ENCODE results near the gene PLD1. TPM values are rescaled to one million over a fixed set of nuclear protein-coding genes. Genes with fewer than 3 reads are reported as not detected.
"Not testable (repeated sequence)": the region's sequence is repeated elsewhere in the genome, so short reads cannot be mapped to it uniquely, and the experiment has no call there.

PLD1 gene
- polyA plus RNA-seq, 2 donors = 26.0 to 31.9 TPM

GRCh38 chr3:171700157-171700556 lies 110.1 kb downstream of the PLD1 start:
- Histone ChIP-seq H3K27ac (ENCODE audit: low read depth in 2 of 2, low read length in 1 of 2) (no peak overlapping the region), H3K9me3 (ENCODE audit: control insufficient read depth in 2 of 2, insufficient read depth in 1 of 2, low read depth in 1 of 2, low read length in 1 of 2) (no peaks in the 10 kb centered on the region), H3K27me3 (ENCODE audit: control insufficient read depth in 1 of 2, insufficient read depth in 2 of 2, low read length in 2 of 2) (no peaks in the 10 kb centered on the region), H3K36me3 (ENCODE audit: control insufficient read depth in 2 of 2, insufficient read depth in 2 of 2, low read length in 1 of 2) (peaks cover 0 to 12% of the 10 kb centered on the region in 2 donors), H3K4me1 (ENCODE audit: control insufficient read depth in 2 of 2, insufficient read depth in 2 of 2, low read length in 1 of 2) (no peaks in the 10 kb centered on the region), H3K4me3 (ENCODE audit: low read depth in 1 of 2, low read length in 2 of 2) (no peak overlapping the region)
- 85 to 89% methylated on average over 2 of the region's 2 CpGs for WGBS, 2 donors

- no peak overlapping the region for H3K27ac ChIP-seq (ENCODE audit: low read depth in 2 of 2, low read length in 1 of 2)
- no peaks in the 10 kb centered on the region for H3K27me3 ChIP-seq (ENCODE audit: control insufficient read depth in 1 of 2, insufficient read depth in 2 of 2, low read length in 2 of 2)
- no peaks in the 10 kb centered on the region for H3K9me3 ChIP-seq (ENCODE audit: control insufficient read depth in 2 of 2, insufficient read depth in 1 of 2, low read depth in 1 of 2, low read length in 1 of 2)
- H3K4me1 ChIP-seq (ENCODE audit: control insufficient read depth in 2 of 2, insufficient read depth in 2 of 2, low read length in 1 of 2) = no peaks in the 10 kb centered on the region
- peaks cover 0 to 9% of the 10 kb centered on the region in 2 donors for H3K36me3 ChIP-seq (ENCODE audit: control insufficient read depth in 2 of 2, insufficient read depth in 2 of 2, low read length in 1 of 2)
- 63 to 72% methylated on average over 5 of the region's 5 CpGs for WGBS, 2 donors
- no peak overlapping the region for H3K4me3 ChIP-seq (ENCODE audit: low read depth in 1 of 2, low read length in 2 of 2)
These were observed 110.7 kb downstream of the PLD1 start for GRCh38 chr3:171699601-171700000.

- 84 to 96% methylated on average over 6 of the region's 6 CpGs for WGBS, 2 donors
- Histone ChIP-seq H3K27ac (ENCODE audit: low read depth in 2 of 2, low read length in 1 of 2) (no peak overlapping the region), H3K9me3 (ENCODE audit: control insufficient read depth in 2 of 2, insufficient read depth in 1 of 2, low read depth in 1 of 2, low read length in 1 of 2) (no peaks in the 10 kb centered on the region), H3K27me3 (ENCODE audit: control insufficient read depth in 1 of 2, insufficient read depth in 2 of 2, low read length in 2 of 2) (no peaks in the 10 kb centered on the region), H3K36me3 (ENCODE audit: control insufficient read depth in 2 of 2, insufficient read depth in 2 of 2, low read length in 1 of 2) (peaks cover 0 to 6% of the 10 kb centered on the region in 2 donors), H3K4me3 (ENCODE audit: low read depth in 1 of 2, low read length in 2 of 2) (no peak overlapping the region), H3K4me1 (ENCODE audit: control insufficient read depth in 2 of 2, insufficient read depth in 2 of 2, low read length in 1 of 2) (no peaks in the 10 kb centered on the region)
These were observed 113.5 kb downstream of the PLD1 start for GRCh38 chr3:171696805-171697204.

- Histone ChIP-seq H3K4me1 (ENCODE audit: control insufficient read depth in 2 of 2, insufficient read depth in 2 of 2, low read length in 1 of 2) (no peaks in the 10 kb centered on the region), H3K9me3 (ENCODE audit: control insufficient read depth in 2 of 2, insufficient read depth in 1 of 2, low read depth in 1 of 2, low read length in 1 of 2) (no peaks in the 10 kb centered on the region), H3K27me3 (ENCODE audit: control insufficient read depth in 1 of 2, insufficient read depth in 2 of 2, low read length in 2 of 2) (no peaks in the 10 kb centered on the region), H3K36me3 (ENCODE audit: control insufficient read depth in 2 of 2, insufficient read depth in 2 of 2, low read length in 1 of 2) (peaks cover 0 to 6% of the 10 kb centered on the region in 2 donors), H3K27ac (ENCODE audit: low read depth in 2 of 2, low read length in 1 of 2) (no peak overlapping the region), H3K4me3 (ENCODE audit: low read depth in 1 of 2, low read length in 2 of 2) (no peak overlapping the region)
- WGBS, 2 donors = 47 to 68% methylated on average over 1 of the region's 1 CpG
These were observed 114.9 kb downstream of the PLD1 start for GRCh38 chr3:171695426-171695825.

GRCh38 chr3:171694888-171695287 lies 115.4 kb downstream of the PLD1 start:
- WGBS, 2 donors = 92 to 93% methylated on average over 1 of the region's 1 CpG
- H3K4me1 ChIP-seq (ENCODE audit: control insufficient read depth in 2 of 2, insufficient read depth in 2 of 2, low read length in 1 of 2) = no peaks in the 10 kb centered on the region
- H3K27ac ChIP-seq (ENCODE audit: low read depth in 2 of 2, low read length in 1 of 2) = no peak overlapping the region
- H3K36me3 ChIP-seq (ENCODE audit: control insufficient read depth in 2 of 2, insufficient read depth in 2 of 2, low read length in 1 of 2) = peaks cover 0 to 6% of the 10 kb centered on the region in 2 donors
- no peaks in the 10 kb centered on the region for H3K27me3 ChIP-seq (ENCODE audit: control insufficient read depth in 1 of 2, insufficient read depth in 2 of 2, low read length in 2 of 2)
- H3K9me3 ChIP-seq (ENCODE audit: control insufficient read depth in 2 of 2, insufficient read depth in 1 of 2, low read depth in 1 of 2, low read length in 1 of 2) = no peaks in the 10 kb centered on the region
- no peak overlapping the region for H3K4me3 ChIP-seq (ENCODE audit: low read depth in 1 of 2, low read length in 2 of 2)

- H3K4me3 ChIP-seq (ENCODE audit: low read depth in 1 of 2, low read length in 2 of 2); H3K27me3 ChIP-seq (ENCODE audit: control insufficient read depth in 1 of 2, insufficient read depth in 2 of 2, low read length in 2 of 2); H3K36me3 ChIP-seq (ENCODE audit: control insufficient read depth in 2 of 2, insufficient read depth in 2 of 2, low read length in 1 of 2); H3K9me3 ChIP-seq (ENCODE audit: control insufficient read depth in 2 of 2, insufficient read depth in 1 of 2, low read depth in 1 of 2, low read length in 1 of 2); H3K4me1 ChIP-seq (ENCODE audit: control insufficient read depth in 2 of 2, insufficient read depth in 2 of 2, low read length in 1 of 2); H3K27ac ChIP-seq (ENCODE audit: low read depth in 2 of 2, low read length in 1 of 2): not testable (repeated sequence)
- 90 to 95% methylated on average over 9 of the region's 9 CpGs for WGBS, 2 donors
These were observed 117.7 kb downstream of the PLD1 start for GRCh38 chr3:171692551-171692950.

- Histone ChIP-seq H3K27me3 (ENCODE audit: control insufficient read depth in 1 of 2, insufficient read depth in 2 of 2, low read length in 2 of 2) (no peaks in the 10 kb centered on the region), H3K4me3 (ENCODE audit: low read depth in 1 of 2, low read length in 2 of 2) (no peak overlapping the region), H3K4me1 (ENCODE audit: control insufficient read depth in 2 of 2, insufficient read depth in 2 of 2, low read length in 1 of 2) (no peaks in the 10 kb centered on the region), H3K36me3 (ENCODE audit: control insufficient read depth in 2 of 2, insufficient read depth in 2 of 2, low read length in 1 of 2) (no peaks in the 10 kb centered on the region), H3K9me3 (ENCODE audit: control insufficient read depth in 2 of 2, insufficient read depth in 1 of 2, low read depth in 1 of 2, low read length in 1 of 2) (no peaks in the 10 kb centered on the region), H3K27ac (ENCODE audit: low read depth in 2 of 2, low read length in 1 of 2) (no peak overlapping the region)
- WGBS, 2 donors = 91 to 97% methylated on average over 1 of the region's 1 CpG
These were observed 118.8 kb downstream of the PLD1 start for GRCh38 chr3:171691485-171691884.

- H3K9me3 ChIP-seq (ENCODE audit: control insufficient read depth in 2 of 2, insufficient read depth in 1 of 2, low read depth in 1 of 2, low read length in 1 of 2) = no peaks in the 10 kb centered on the region
- H3K36me3 ChIP-seq (ENCODE audit: control insufficient read depth in 2 of 2, insufficient read depth in 2 of 2, low read length in 1 of 2) = no peaks in the 10 kb centered on the region
- H3K27ac ChIP-seq (ENCODE audit: low read depth in 2 of 2, low read length in 1 of 2) = no peak overlapping the region
- no peaks in the 10 kb centered on the region for H3K27me3 ChIP-seq (ENCODE audit: control insufficient read depth in 1 of 2, insufficient read depth in 2 of 2, low read length in 2 of 2)
- no peak overlapping the region for H3K4me3 ChIP-seq (ENCODE audit: low read depth in 1 of 2, low read length in 2 of 2)
- no peaks in the 10 kb centered on the region for H3K4me1 ChIP-seq (ENCODE audit: control insufficient read depth in 2 of 2, insufficient read depth in 2 of 2, low read length in 1 of 2)
These were observed 120.0 kb downstream of the PLD1 start for GRCh38 chr3:171690281-171690680.

GRCh38 chr3:171688593-171688992 lies 121.7 kb downstream of the PLD1 start:
- Histone ChIP-seq H3K9me3 (ENCODE audit: control insufficient read depth in 2 of 2, insufficient read depth in 1 of 2, low read depth in 1 of 2, low read length in 1 of 2) (no peaks in the 10 kb centered on the region), H3K4me3 (ENCODE audit: low read depth in 1 of 2, low read length in 2 of 2) (no peak overlapping the region), H3K27ac (ENCODE audit: low read depth in 2 of 2, low read length in 1 of 2) (no peak overlapping the region), H3K36me3 (ENCODE audit: control insufficient read depth in 2 of 2, insufficient read depth in 2 of 2, low read length in 1 of 2) (peaks cover 0 to 7% of the 10 kb centered on the region in 2 donors), H3K4me1 (ENCODE audit: control insufficient read depth in 2 of 2, insufficient read depth in 2 of 2, low read length in 1 of 2) (no peaks in the 10 kb centered on the region), H3K27me3 (ENCODE audit: control insufficient read depth in 1 of 2, insufficient read depth in 2 of 2, low read length in 2 of 2) (no peaks in the 10 kb centered on the region)
- WGBS, 2 donors = 85 to 86% methylated on average over 8 of the region's 8 CpGs

- Histone ChIP-seq H3K36me3 (ENCODE audit: control insufficient read depth in 2 of 2, insufficient read depth in 2 of 2, low read length in 1 of 2) (peaks cover 0 to 11% of the 10 kb centered on the region in 2 donors), H3K27ac (ENCODE audit: low read depth in 2 of 2, low read length in 1 of 2) (no peak overlapping the region)
These were observed 122.3 kb downstream of the PLD1 start for GRCh38 chr3:171688002-171688401.

More at GRCh38 chr3:171688002-171688401, 122.3 kb downstream of the PLD1 start:
- Histone ChIP-seq H3K4me1 (ENCODE audit: control insufficient read depth in 2 of 2, insufficient read depth in 2 of 2, low read length in 1 of 2) (no peaks in the 10 kb centered on the region), H3K9me3 (ENCODE audit: control insufficient read depth in 2 of 2, insufficient read depth in 1 of 2, low read depth in 1 of 2, low read length in 1 of 2) (no peaks in the 10 kb centered on the region), H3K27me3 (ENCODE audit: control insufficient read depth in 1 of 2, insufficient read depth in 2 of 2, low read length in 2 of 2) (no peaks in the 10 kb centered on the region), H3K4me3 (ENCODE audit: low read depth in 1 of 2, low read length in 2 of 2) (no peak overlapping the region)
